NCI-H1105 (cell line): ENCODE results near the gene OTUD4.
"Not testable (repeated sequence)": the region's sequence is repeated elsewhere in the genome, so short reads cannot be mapped to it uniquely, and the experiment has no call there.

Experiments used
- DNase-seq: peaks from one replicate; lab custom pipeline; 2025; lab: John Stamatoyannopoulos, UW

The OTUD4 gene

GRCh38 chr4:145180298-145181090 lies at the start of gene OTUD4:
Gene OTUD4, minus strand, starts transcription at chr4:145180589. Its CDS starts 616 bp downstream, at chr4:145179973.
- peak; percentile 88 for DNase-seq

GRCh38 chr4:145223228-145223627 lies 42.8 kb upstream of the OTUD4 start:
- not testable (repeated sequence) for DNase-seq

DNA sequence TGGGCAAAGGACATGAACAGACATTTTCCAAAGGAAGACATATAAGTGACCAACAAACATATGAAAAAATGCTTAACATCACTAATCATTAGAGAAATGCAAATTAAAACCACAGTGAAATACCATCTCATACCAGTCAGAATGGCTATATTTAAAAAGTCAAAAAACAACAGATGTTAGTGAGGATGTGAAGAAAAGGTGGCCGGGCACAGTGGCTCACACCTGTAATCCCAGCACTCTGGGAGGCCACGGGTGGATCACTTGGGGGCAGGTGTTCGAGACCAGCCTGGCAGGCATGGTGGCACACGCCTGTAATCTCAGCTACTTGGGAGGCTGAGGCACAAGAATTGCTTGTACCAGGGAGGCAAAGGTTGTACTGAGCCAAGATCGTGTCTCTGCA lies 41.1 kb upstream of the OTUD4 start:
- DNase-seq, result not testable (repeated sequence)

- DNase-seq, result no peak
These were observed 38.7 kb upstream of the OTUD4 start for GRCh38 chr4:145219090-145219489.

- DNase-seq, result no peak
These were observed 37.9 kb upstream of the OTUD4 start for GRCh38 chr4:145218251-145218650.

DNA sequence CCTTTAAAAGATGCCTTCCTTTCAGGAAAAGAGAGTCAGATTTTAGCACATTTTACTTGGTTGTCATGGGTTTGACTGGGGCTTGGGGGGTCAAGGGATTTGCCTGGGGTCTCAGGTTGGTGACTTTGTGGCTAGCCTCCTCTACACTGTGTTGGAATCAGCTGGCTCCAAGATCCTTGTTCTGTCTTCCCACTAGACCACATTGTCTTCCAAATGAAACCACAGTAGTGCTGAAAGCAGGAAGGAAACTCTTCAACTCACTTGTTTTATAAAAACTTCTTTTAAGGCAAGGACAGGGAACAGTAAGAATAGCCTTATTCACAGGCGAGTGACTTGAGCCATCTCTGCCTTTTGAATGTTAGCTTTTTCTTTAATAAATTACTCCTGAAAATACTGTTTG lies 37.0 kb upstream of the OTUD4 start:
- DNase-seq, result no peak

GRCh38 chr4:145216535-145216934 lies 36.1 kb upstream of the OTUD4 start:
- no peak for DNase-seq

DNA sequence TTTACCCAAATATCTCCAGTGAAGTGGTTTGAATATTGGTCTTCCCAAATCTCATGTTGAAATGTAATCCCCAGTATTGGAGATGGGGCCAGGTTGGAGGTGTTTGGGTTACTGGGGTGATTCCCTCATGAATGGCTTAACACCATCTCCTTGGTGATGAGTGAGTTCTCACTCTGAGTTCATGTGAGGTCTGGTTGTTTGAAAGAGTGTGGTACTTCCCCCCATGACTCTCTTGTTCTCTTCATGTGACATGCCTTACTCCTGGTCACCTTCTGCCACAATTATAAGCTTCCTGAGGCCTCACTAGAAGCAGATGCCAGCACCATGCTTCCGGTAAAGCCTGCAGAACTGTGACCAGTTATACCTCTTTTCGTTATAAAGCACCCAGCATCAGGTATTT lies 32.9 kb upstream of the OTUD4 start:
- DNase-seq, result no peak

GRCh38 chr4:145207934-145208333 lies 27.5 kb upstream of the OTUD4 start:
- no peak for DNase-seq

- no peak for DNase-seq
These were observed 23.0 kb upstream of the OTUD4 start for GRCh38 chr4:145203410-145203809.

- no peak for DNase-seq
These were observed 20.0 kb upstream of the OTUD4 start for GRCh38 chr4:145200366-145200765.

DNA sequence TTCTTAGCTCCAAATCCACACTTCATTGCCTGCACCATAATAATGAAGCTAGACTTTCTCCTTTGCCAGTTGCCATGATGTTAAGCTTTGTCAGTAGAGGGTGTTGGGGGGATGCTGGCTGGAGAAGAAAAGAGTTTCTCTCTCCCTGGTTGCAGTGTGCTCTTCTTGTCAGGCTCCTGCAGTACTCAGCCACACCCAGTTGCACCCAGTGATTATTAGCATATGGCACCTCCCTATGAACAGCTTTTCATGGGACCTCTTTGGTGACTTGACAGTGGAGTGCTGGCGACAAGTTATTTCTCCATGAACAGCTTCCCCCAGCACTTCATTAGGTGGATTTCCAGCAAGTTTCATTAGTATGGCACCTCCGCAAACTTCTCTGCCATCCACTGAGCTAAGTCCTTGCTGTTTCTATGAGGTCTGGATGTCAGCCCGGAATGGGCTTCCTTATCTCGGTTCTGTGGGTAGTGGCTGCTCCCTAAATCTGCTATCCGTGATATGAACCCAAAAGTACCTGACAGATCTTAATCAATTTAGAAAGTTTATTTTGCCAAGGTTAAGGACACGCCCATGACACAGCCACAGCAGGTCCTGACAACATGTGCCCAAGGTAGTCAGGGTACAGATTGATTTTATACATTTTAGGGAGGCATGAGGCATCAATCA lies 18.8 kb upstream of the OTUD4 start:
- DNase-seq, result no peak

DNA sequence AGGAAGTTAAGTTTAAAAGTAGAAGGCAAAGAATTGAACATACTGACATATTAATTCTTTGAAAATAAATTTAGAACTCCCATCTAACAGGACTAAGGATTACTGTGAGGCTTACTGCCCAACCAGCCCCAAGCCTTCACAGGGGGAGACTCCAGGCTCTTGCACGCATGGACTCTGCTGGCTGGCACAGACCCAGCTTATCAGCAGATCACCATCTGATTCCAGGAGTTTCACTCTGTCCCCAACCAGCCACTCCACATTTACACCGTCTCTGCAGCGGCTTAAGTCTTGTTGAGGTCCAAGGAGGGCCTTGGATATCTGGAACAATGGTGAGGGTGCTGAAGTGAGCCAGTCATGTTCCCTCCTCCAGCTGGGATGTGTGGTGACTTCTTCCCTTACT lies 16.4 kb upstream of the OTUD4 start:
- no peak for DNase-seq

- DNase-seq, result no peak
These were observed 15.0 kb upstream of the OTUD4 start for GRCh38 chr4:145195167-145195952.

DNA sequence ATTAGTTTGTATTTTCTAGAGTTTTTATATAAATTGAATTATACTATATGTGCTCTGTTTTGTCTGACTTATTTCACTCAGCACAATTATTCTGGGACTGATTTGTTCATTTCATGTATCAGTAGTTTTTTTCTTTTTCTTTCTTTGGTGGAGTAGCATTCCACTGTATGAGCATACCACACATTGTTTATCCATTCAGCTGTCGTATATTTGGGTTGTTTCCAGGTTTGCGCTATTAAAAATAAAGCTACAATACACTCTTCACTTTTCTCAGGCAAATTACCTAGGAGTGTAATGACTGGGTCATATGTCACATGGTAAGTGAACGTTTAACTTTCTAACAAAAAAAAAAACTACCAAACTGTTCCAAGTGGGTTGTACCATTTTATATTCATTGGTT lies 9.6 kb upstream of the OTUD4 start:
- no peak for DNase-seq

DNA sequence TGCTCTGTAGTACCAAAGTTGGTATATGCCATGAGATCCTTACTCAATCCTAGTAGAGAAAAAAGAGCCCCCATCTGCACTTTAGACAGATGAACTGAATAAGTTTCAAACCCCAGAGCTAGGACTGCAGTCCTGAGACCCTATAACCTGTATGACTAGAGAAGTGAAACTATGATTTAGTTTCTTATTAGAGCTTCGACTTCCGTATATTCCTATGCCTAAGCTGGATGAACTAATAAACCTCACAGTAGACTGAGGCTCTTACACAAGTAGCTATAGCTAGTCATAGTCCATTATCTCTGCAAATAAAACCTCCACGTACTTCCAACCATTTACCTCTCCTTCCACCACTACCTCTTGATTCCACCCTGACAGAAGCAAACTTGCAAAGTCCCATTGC lies 6.3 kb upstream of the OTUD4 start:
- DNase-seq, result no peak

- no peak for DNase-seq
These were observed 3.2 kb upstream of the OTUD4 start for GRCh38 chr4:145183581-145183980.

GRCh38 chr4:145183023-145183422 lies 2.6 kb upstream of the OTUD4 start:
- DNase-seq, result no peak

- DNase-seq, result no peak
These were observed 1.8 kb upstream of the OTUD4 start for GRCh38 chr4:145182222-145182621.

DNA sequence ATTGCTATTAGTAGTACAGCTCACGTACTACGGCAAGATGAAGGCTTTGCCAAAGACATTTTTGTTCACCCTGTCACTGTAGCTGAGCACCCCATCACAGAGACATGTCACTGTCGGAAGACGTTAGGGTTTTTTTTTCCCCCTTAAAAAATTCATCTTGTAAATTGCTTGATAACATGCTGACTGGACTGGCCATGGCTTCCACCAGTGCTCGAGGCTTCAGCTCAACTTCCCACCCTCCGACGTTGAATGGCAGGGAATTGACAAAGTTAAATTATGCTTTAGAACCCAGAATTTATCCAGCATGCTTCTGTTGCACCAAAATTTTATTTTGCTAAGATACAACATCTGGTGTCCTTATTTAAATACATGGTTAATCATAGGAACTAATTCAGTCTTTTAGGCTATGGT lies 707 bp upstream of the OTUD4 start:
- no peak for DNase-seq

GRCh38 chr4:145179861-145180297 lies 510 bp downstream of the OTUD4 start:
- not testable (repeated sequence) for DNase-seq

DNA sequence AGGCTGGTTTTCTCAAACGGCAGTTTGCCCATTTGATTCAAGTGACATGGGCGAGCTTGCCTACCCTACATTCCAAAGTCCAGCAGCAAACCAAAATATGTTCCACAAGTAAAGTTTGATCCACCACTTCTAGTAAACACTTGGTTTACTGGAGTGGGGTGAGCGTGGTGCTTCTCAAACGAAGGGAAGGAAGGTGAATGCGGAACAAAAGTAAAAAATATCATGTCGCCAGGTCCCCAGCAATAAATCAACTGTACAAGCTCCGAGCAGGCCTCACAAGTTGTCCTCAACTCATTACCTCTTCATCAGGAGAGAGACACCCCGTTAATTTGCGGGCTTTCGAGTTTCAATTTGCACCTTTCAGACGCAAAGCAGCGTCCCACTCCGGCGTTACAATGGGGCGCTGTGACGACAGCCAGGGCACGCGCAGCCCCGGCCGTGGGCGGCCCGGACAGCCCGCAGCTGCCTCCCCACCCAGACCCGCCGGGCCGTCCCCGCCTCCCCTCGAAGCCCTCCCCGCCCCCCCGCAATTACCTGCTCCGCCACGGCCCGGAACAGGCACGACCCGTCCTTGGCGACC lies 1.0 kb downstream of the OTUD4 start:
- DNase-seq, result no peak
